Measurements from ENCODE around the gene ENO1.

DNA sequence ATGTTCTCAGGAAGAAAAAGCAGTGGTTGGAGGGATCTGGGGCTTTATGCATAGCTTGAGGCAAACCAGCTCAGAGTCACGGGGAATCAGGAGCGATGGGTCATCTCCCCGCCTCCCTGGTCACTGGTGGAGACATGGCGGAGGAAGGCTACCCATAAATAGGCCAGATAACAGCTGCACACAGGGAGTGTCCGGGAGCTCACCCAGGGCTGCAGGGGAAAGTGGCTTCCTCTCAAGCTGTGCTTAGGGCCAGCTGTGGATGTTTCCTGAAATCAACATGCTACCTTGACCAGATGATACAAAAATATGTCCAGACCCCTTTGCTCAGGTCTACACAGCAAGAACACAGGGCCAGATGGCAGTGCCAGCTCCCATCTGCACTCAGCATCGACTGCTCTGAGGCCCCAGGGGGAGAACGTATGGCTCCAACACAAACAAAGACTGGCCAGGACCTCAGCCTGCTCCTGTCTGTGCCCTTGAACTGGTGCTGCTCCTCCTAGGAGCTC lies 33.9 kb downstream of the ENO1 start:
- TF ChIP-seq NR2F6 (CRISPR knock-in tag; IDR thresholded peaks at IDR 0.05) (no peak), RFX5 (IDR thresholded peaks at IDR 0.05; ENCODE audit: low read depth, low read length) (no peak)
